AG09319 (cell line): ENCODE measurements around the gene BCL2L13.

Source experiments
- DNase-seq: peaks from one replicate; pipeline ENCODE4 v3.0.0-alpha.2; 2010; ENCODE audit warnings: low read depth; ENCODE audit errors: extremely low read depth
- TF ChIP-seq, protein P1 (sequence below): IDR thresholded peaks from 2 replicates; pipeline ENCODE4 v1.5.1; 2011; ENCODE audit warnings: low read depth, mild to moderate bottlenecking, inconsistent platforms, low read length, moderate library complexity

Gene BCL2L13

DNA sequence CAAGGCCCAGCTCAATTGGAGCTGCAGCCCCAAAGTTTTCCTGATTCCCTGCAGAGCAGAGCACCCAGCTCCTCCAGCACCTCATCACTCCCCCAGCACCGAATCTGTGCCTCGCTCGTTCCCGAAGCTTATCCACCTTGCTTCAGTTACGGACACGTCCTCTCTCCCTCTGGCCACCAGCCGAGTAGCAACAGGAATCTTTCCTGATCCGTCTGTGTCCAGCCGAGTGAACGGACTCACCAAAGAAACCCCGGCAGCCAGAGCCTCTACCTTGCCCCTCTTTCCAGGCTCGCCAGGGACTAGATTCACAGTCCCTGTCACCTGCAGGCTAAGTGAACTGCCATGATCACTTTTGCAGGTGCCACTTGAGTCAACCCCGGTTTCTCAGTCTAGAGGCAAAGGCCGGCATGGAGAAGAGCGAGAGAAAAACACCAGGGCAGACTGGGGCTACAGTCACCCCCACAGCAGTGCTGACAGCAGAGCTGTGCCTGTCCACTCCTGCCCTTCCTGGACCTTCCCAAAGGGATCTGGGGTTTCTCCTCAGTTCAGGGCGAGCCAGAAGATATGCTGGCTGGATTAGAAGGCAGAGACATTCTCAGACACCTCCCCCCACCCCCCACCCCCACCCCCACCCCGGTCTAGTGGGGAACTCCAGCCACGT, 103.4 kb downstream of the BCL2L13 start:
- TF ChIP-seq, protein P1, sequence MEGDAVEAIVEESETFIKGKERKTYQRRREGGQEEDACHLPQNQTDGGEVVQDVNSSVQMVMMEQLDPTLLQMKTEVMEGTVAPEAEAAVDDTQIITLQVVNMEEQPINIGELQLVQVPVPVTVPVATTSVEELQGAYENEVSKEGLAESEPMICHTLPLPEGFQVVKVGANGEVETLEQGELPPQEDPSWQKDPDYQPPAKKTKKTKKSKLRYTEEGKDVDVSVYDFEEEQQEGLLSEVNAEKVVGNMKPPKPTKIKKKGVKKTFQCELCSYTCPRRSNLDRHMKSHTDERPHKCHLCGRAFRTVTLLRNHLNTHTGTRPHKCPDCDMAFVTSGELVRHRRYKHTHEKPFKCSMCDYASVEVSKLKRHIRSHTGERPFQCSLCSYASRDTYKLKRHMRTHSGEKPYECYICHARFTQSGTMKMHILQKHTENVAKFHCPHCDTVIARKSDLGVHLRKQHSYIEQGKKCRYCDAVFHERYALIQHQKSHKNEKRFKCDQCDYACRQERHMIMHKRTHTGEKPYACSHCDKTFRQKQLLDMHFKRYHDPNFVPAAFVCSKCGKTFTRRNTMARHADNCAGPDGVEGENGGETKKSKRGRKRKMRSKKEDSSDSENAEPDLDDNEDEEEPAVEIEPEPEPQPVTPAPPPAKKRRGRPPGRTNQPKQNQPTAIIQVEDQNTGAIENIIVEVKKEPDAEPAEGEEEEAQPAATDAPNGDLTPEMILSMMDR: no peak
- no peak for DNase-seq

DNA sequence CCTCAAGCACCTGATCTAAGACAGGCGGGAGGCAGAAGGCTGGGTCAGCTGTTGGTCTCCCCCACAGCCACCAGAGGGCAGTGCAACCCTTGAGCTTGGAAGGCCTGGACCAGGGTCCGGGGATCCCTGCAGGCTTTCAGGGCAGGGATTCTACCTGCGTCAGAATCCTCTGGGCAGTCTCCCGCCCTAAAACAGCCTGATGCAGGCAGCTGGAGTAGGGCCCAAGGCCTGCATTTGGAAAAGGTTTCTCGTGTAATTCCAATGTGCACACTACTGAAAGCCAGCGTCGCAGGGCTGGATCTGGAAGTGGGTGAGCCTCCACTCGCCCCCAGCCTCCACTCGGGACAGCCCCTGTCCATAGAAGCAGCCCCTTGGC, 104.0 kb downstream of the BCL2L13 start:
- TF ChIP-seq, protein P1: peak; percentile 78
- no peak for DNase-seq

DNA sequence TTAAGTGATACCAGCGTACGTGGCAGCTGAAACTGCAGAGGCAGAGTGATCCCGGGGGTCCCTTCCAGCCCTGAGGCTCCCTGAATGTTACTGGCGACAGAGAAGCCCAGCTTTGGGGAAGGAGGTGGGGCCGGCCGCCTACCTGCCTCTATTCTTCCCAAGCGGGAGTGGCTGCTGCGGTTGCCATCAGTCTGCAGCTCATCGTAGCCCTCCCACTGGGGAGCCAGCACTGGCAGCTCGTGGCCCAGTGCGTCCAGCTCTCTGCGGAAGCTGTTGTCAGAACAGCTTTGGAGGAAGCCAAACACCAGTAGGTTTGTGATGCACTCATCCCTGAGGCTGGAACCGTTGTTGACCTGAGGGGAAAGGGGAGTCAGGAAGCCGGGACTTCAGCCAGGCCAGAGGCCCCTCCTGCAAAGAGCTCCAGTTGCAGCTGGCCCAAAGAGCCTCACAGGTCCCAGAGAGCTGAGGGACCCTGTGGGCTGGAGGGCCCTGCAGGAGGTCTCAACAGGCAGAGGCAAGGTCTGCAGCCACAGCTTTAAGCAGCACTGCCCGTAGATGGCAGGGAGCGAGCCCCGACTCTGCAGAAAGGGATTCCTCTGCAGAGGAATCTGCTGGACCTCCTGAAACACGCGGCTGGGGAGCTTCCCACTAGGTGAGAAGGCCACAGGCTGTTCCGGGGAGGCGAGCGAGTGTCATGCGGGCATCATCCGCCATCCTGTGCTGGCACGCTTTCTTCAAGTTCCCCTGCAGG, 105.3 kb downstream of the BCL2L13 start:
- TF ChIP-seq, protein P1: no peak
- DNase-seq: no peak

DNA sequence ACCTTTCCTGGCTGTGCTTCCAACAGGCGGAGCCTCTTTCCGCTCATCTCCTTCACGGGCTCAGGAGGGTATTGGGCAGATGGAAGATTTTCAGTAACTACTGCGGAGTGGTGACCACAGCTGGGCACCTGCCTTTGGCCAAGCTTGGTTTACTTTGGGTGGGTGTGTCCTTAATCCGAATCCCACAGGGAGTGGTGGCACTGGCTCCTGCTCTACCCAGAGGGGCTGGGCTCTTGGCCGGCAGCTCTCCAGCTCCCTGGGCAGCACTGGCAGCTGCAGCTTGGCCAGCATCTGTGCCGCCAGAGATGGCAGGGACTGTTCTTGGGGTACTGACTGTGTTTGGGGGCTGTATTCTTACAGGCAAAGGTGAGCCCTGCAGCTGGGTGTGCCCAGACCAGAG, 105.9 kb downstream of the BCL2L13 start:
- TF ChIP-seq, protein P1: no peak
- no peak for DNase-seq

DNA sequence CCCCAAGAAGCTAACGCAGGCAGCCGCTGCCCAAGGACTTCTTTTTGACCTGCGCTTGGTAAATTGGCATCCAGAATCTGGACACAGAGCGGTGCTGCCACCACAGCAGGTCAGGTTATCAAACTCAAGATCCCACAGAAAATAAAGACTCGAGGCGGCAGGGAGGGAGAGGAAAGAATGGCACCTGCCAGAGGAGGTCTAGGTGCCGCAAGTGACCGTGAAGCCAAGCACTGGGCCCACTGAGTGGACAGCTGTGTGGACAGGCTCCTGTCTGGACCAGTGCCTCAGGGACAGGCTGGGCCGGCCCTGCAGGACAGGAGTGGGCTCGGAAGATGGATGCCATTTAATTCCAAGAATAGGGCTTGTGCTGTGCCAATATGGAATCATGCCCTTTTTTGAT, 108.4 kb downstream of the BCL2L13 start:
- TF ChIP-seq, protein P1: no peak
- no peak for DNase-seq

GRCh38 chr22:17748555-17749353, 110.2 kb downstream of the BCL2L13 start:
- DNase-seq: no peak
- TF ChIP-seq, protein P1: no peak
